GM12875 (cell line): ENCODE measurements around the gene S100A1.

Experiments used
- H3K4me3 ChIP-seq: one replicate; pipeline ENCODE4 v1.5.1; 2011; ENCODE audit warnings: low read depth, low read length, control low read depth
- CTCF ChIP-seq: IDR thresholded peaks from 2 replicates; pipeline ENCODE4 v1.5.1; 2011; ENCODE audit warnings: low read depth, mild to moderate bottlenecking, control low read depth, inconsistent platforms, low read length, moderate library complexity, borderline replicate concordance; ENCODE audit not compliant: insufficient read depth

The S100A1 gene

GRCh38 chr1:153655333-153655732 lies 27.1 kb downstream of the S100A1 start:
- no peak for TF ChIP-seq CTCF
- H3K4me3 ChIP-seq: no peak overlapping the region

- H3K4me3 ChIP-seq: peak within 1 kb of the TSS; percentile 64
- TF ChIP-seq CTCF: no peak
These were observed 30.4 kb downstream of the S100A1 start, which contains the start of gene SNAPIN for GRCh38 chr1:153658400-153659174. Gene SNAPIN (plus strand): TSS chr1:153658703. CDS start chr1:153658744, 41 bp downstream.

GRCh38 chr1:153659175-153659534 lies 30.9 kb downstream of the S100A1 start:
- TF ChIP-seq CTCF: no peak
- H3K4me3 ChIP-seq: peak overlapping the region; percentile 64

GRCh38 chr1:153659656-153660055 lies 31.4 kb downstream of the S100A1 start:
- TF ChIP-seq CTCF: no peak
- no peak overlapping the region for H3K4me3 ChIP-seq

GRCh38 chr1:153661111-153661708 lies 33.0 kb downstream of the S100A1 start:
- no peak overlapping the region for H3K4me3 ChIP-seq
- no peak for TF ChIP-seq CTCF

GRCh38 chr1:153662269-153662668 lies 34.0 kb downstream of the S100A1 start:
- TF ChIP-seq CTCF: no peak
- no peak overlapping the region for H3K4me3 ChIP-seq

GRCh38 chr1:153663211-153663610 lies 35.0 kb downstream of the S100A1 start:
- TF ChIP-seq CTCF: no peak
- no peak overlapping the region for H3K4me3 ChIP-seq
